Transverse colon (tissue), 4 donors: ENCODE data around the gene CRAT. TPM values are rescaled to one million over a fixed set of nuclear protein-coding genes. Genes with fewer than 3 reads are reported as not detected.

Experiments
- DNase-seq: peaks from one replicate; pipeline ENCODE4 v3.0.0-alpha.2; 2019
- H3K27ac ChIP-seq, 4 donors: fragments of 200-600 bp; sonication (generic); 2 replicates each; pipeline ENCODE4 v1.5.1; 2016 to 2018; ENCODE audit warnings: inconsistent platforms in 4 of 4
- H3K27me3 ChIP-seq: fragments of 200-600 bp; sonication (generic); 2 replicates; pipeline ENCODE4 v1.5.1; 2017; ENCODE audit warnings: inconsistent platforms
- H3K36me3 ChIP-seq, 4 donors: fragments of 200-600 bp; sonication (generic); 2 replicates each; pipeline ENCODE4 v1.5.1; 2017 to 2019; ENCODE audit warnings: inconsistent platforms in 4 of 4
- H3K4me1 ChIP-seq, 4 donors: fragments of 200-600 bp; sonication (generic); 2 replicates each; pipeline ENCODE4 v1.5.1; 2017 to 2020; ENCODE audit warnings: inconsistent platforms in 4 of 4
- H3K4me3 ChIP-seq, 4 donors: fragments of 200-600 bp; sonication (generic); 1 replicate in 1 of 4; 2 replicates in 3 of 4; pipeline versions ENCODE4 v1.5.1 to v1.6.1; 2017 to 2019; ENCODE audit warnings: inconsistent platforms in 4 of 4
- H3K9me3 ChIP-seq, 2 donors: fragments of 200-600 bp; sonication (generic); 2 replicates each; pipeline ENCODE4 v1.5.1; 2017 to 2019; ENCODE audit warnings: inconsistent platforms in 2 of 2
- CTCF ChIP-seq, 5 experiments: fragments of 200-600 bp in 3 of 5; fragments of 450-650 bp in 2 of 5; sonication (generic) in 3 of 5; IDR thresholded peaks; 1 replicate in 2 of 5; 2 replicates in 3 of 5; pipeline ENCODE4 v1.5.1; 2016 to 2017; ENCODE audit warnings: antibody characterized with exemption in 5 of 5, inconsistent platforms in 3 of 5, mild to moderate bottlenecking in 2 of 5, moderate library complexity in 1 of 5
- EP300 ChIP-seq: sonication (generic); formaldehyde crosslinking; IDR thresholded peaks from one replicate; pipeline ENCODE4 v1.6.1; 2017; ENCODE audit warnings: antibody characterized with exemption, low read depth
- POLR2A ChIP-seq: fragments of 450-650 bp; IDR thresholded peaks from one replicate; pipeline ENCODE4 v1.6.1; 2016; ENCODE audit warnings: antibody characterized with exemption, mild to moderate bottlenecking, moderate library complexity
- POLR2AphosphoS5 ChIP-seq, 3 donors: sonication (generic); formaldehyde crosslinking; IDR thresholded peaks; one replicate each; pipeline ENCODE4 v1.6.1; 2016; ENCODE audit warnings: antibody characterized with exemption in 3 of 3
- WGBS, 2 donors: methylation state at CpG; one replicate each; pipeline ENCODE4 v1.1.5; 2018; ENCODE audit warnings: low coverage in 1 of 2; 5-methylcytosine and 5-hydroxymethylcytosine counted together
- in situ Hi-C, 4 donors: fragments of 200-750 bp; cut with MboI; loops; one replicate each; pipeline versions ENCODE4 v1.15.0 to v1.15.1; 2017; ENCODE audit warnings: low sequenced_read_pairs in 3 of 4, low pct_ligation_motif_present in 1 of 4, low pct_unique_long_range_greater_than_20kb in 1 of 4
- intact Hi-C: fragments of 100-400 bp; cut with DNase I; formaldehyde crosslinking; loops from one replicate; pipeline ENCODE4 v1.15.1; 2023; ENCODE audit warnings: low total_unique reads
- total RNA-seq, 4 donors: library from RNA; depleted of rRNA; stranded (reverse); fragments of >200 nt; gene quantifications; one replicate each; pipeline ENCODE4 v1.1.0, GENCODE V29; 2016

The CRAT gene
- total RNA-seq, 4 donors from 2014 or later, result 124 to 161 (median 136) TPM

GRCh38 chr9:129081388-129081904 is 29.1 kb downstream of the CRAT start:
- Histone ChIP-seq H3K27me3 (no peaks in the 10 kb centered on the region), H3K4me3 (peak overlapping the region; percentile 56 to 93 (median 76)), H3K36me3 (peaks cover 0 to 17% (median 7%) of the 10 kb centered on the region in 4 donors), H3K27ac (peak overlapping the region; percentile 88 to 97 (median 91)), H3K4me1 (peaks cover 7 to 64% (median 43%) of the 10 kb centered on the region in 4 donors), H3K9me3 (no peaks in the 10 kb centered on the region)
- no peak for DNase-seq
- intact Hi-C loops (no loop called here), in situ Hi-C loops (no loop called here)
- TF ChIP-seq POLR2AphosphoS5 (IDR thresholded peaks at IDR 0.05) (no peak), POLR2A (no peak), EP300 (no peak), CTCF (IDR thresholded peaks at IDR 0.05) (no peak)
- 1% methylated on average over 14 of the region's 30 CpGs; no CpG with 5 or more reads in 1 of the 2 donors for WGBS, 2 donors

- Histone ChIP-seq H3K9me3 (no peaks in the 10 kb centered on the region), H3K27me3 (no peaks in the 10 kb centered on the region), H3K27ac (peak within 1 kb of the TSS; percentile 88 to 97 (median 91)), H3K4me3 (peak within 1 kb of the TSS; percentile 56 to 93 (median 76)), H3K4me1 (peaks cover 7 to 68% (median 44%) of the 10 kb centered on the region in 4 donors), H3K36me3 (peaks cover 0 to 11% (median 5%) of the 10 kb centered on the region in 4 donors)
- in situ Hi-C loops, result no loop called here
- intact Hi-C loops, result no loop called here
- no peak for TF ChIP-seq EP300
- peak in 1 of 5 experiments; percentile 8 for TF ChIP-seq CTCF (IDR thresholded peaks at IDR 0.05)
- peak; percentile 92 for TF ChIP-seq POLR2A
- peak; percentile 84 to 94 (median 93) for TF ChIP-seq POLR2AphosphoS5 (IDR thresholded peaks at IDR 0.05)
- WGBS, 2 donors, result 3% methylated on average over 66 of the region's 70 CpGs; no CpG with 5 or more reads in 1 of the 2 donors
- peak; percentile 99 for DNase-seq
These were observed 29.8 kb downstream of the CRAT start, which contains the start of gene DOLPP1 for GRCh38 chr9:129080601-129081387. Gene DOLPP1 (plus strand): TSS chr9:129081111. CDS start chr9:129081132, 21 bp downstream.

GRCh38 chr9:129080298-129080600 is 30.3 kb downstream of the CRAT start:
- Histone ChIP-seq H3K4me1 (peaks cover 7 to 68% (median 44%) of the 10 kb centered on the region in 4 donors), H3K4me3 (peak overlapping the region; percentile 47 to 78 (median 61)), H3K27me3 (no peaks in the 10 kb centered on the region), H3K9me3 (no peaks in the 10 kb centered on the region), H3K36me3 (peaks cover 0 to 5% (median 2%) of the 10 kb centered on the region in 4 donors), H3K27ac (peak overlapping the region; percentile 82 to 97 (median 91))
- TF ChIP-seq EP300 (no peak), POLR2A (no peak), CTCF (IDR thresholded peaks at IDR 0.05) (no peak), POLR2AphosphoS5 (IDR thresholded peaks at IDR 0.05) (no peak)
- in situ Hi-C loops (no loop called here), intact Hi-C loops (no loop called here)
- WGBS, 2 donors, result 19 to 23% methylated on average over 7 to 12 of the region's 12 CpGs
- DNase-seq, result no peak

GRCh38 chr9:129079829-129080228 is 30.8 kb downstream of the CRAT start:
- intact Hi-C loops, result no loop called here
- 85 to 90% methylated on average over 12 to 13 of the region's 13 CpGs for WGBS, 2 donors
- H3K9me3 ChIP-seq, result no peaks in the 10 kb centered on the region
- H3K36me3 ChIP-seq, result peaks cover 0 to 1% (median 0%) of the 10 kb centered on the region in 4 donors
- peak overlapping the region; percentile 82 to 97 (median 91) for H3K27ac ChIP-seq
- in situ Hi-C loops, result no loop called here
- peaks cover 7 to 68% (median 44%) of the 10 kb centered on the region in 4 donors for H3K4me1 ChIP-seq
- peak overlapping the region in 1 of 4 donors; percentile 74 for H3K4me3 ChIP-seq
- TF ChIP-seq CTCF (IDR thresholded peaks at IDR 0.05) (no peak), EP300 (no peak), POLR2AphosphoS5 (IDR thresholded peaks at IDR 0.05) (no peak), POLR2A (no peak)
- no peak for DNase-seq
- no peaks in the 10 kb centered on the region for H3K27me3 ChIP-seq
